Heart left ventricle (tissue), 13 donors: ENCODE measurements around the gene CA5B.

Experiments
- POLR2A ChIP-seq, 2 donors: fragments of 450-650 bp; IDR thresholded peaks; one replicate each; pipeline ENCODE4 v1.6.1; 2017; ENCODE audit warnings: antibody characterized with exemption in 2 of 2, mild to moderate bottlenecking in 2 of 2, moderate library complexity in 2 of 2
- TF ChIP-seq, protein P1 (sequence below), 12 donors: fragments of 200-600 bp; sonication (generic) in 4 of 12; IDR thresholded peaks; one replicate each; pipeline versions ENCODE4 v1.5.0 to v1.8.0; 2018 to 2022; ENCODE audit warnings: antibody characterized with exemption in 12 of 12, mild to moderate bottlenecking in 5 of 12
- donor health status: ischemic (EF 13 %, LVEDD 7.1; RV severe dilation, severe dysfunction).
- donor health status: DM: no; HTN: yes; CAD: no.
- donor health status: DM: no; HTN: no; CAD: no.
- donor health status: ischemic (EF 25% LVEDD 6.9; RV normal size, moderate dysfunction).
- donor health status: ischemic (EF 25% LVEDD 5.7; RV mildly dilated, moderate dysfunction).
- donor health status: ischemic (EF 35%, LVEDD 5.7; RV mildly dilated, moderate dysfunction).
- donor health status: nonischemic (EF 11% LVEDD 7.7; RV severe dilation, severe dysfunction).
- donor health status: DM: yes; HTN: yes; CAD: no.
- donor health status: PGD.
- donor health status: ischemic (EF 29% LVEDD 5.4; RV normal size, mild dysfunction).
- donor health status: nonischemic (EF 23%, LVEDD 6.1; RV moderate dilation, normal function).

DNA sequence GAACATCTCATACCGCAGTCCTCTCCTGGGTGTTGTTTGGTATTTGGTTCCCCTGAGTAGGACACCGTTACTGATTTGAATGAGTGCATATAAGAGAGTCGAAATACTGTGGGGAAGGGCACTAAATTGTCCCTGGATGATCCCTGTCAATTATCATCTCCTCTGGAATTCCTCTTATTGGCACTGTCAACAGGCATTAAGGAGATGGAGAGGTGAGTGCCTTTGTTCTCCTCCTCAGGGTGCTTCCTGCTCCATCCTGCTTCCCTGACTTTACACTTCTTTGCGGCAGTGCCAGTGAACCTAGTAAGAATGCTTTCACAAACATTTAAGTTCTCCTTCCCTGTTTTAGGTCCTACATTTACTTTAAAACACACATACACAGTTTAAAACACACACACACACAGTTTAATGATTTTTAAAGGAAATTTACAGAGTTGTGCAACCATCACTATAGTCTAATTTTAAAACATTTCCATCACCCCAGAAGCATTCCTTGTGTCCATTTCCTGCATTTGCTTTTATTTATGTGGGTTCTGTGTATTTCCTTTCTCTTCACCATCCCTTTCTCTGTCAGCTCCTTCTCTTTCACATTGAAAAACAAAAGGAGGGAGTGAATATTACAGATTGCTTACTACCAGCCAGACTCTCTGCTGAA, 31.4 kb downstream of the CA5B start:
- TF ChIP-seq, protein P1, sequence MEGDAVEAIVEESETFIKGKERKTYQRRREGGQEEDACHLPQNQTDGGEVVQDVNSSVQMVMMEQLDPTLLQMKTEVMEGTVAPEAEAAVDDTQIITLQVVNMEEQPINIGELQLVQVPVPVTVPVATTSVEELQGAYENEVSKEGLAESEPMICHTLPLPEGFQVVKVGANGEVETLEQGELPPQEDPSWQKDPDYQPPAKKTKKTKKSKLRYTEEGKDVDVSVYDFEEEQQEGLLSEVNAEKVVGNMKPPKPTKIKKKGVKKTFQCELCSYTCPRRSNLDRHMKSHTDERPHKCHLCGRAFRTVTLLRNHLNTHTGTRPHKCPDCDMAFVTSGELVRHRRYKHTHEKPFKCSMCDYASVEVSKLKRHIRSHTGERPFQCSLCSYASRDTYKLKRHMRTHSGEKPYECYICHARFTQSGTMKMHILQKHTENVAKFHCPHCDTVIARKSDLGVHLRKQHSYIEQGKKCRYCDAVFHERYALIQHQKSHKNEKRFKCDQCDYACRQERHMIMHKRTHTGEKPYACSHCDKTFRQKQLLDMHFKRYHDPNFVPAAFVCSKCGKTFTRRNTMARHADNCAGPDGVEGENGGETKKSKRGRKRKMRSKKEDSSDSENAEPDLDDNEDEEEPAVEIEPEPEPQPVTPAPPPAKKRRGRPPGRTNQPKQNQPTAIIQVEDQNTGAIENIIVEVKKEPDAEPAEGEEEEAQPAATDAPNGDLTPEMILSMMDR (IDR thresholded peaks at IDR 0.05), result no peak
- no peak for TF ChIP-seq POLR2A (IDR thresholded peaks at IDR 0.05)
